ENCODE results near the gene PLCD3.
A peak's percentile ranks its signal among the peaks of the same experiment; 100 is the strongest.
"Not testable (repeated sequence)": the region's sequence is repeated elsewhere in the genome, so short reads cannot be mapped to it uniquely, and the experiment has no call there.

Gene PLCD3

GRCh38 chr17:45132572-45133463 is 503 bp upstream of the PLCD3 start:
- peak; percentile 84 for DNase-seq

- no peak for DNase-seq
Measured at GRCh38 chr17:45131616-45132319, 547 bp downstream of the PLCD3 start.

- no peak for DNase-seq
Measured at GRCh38 chr17:45130681-45131615, 1.4 kb downstream of the PLCD3 start.

GRCh38 chr17:45129940-45130680 is 2.2 kb downstream of the PLCD3 start:
- DNase-seq = no peak

- no peak for DNase-seq
Measured at GRCh38 chr17:45129426-45129939, 2.8 kb downstream of the PLCD3 start.

- DNase-seq = no peak
Measured at GRCh38 chr17:45128989-45129388, 3.3 kb downstream of the PLCD3 start.

GRCh38 chr17:45128331-45128730 is 4.0 kb downstream of the PLCD3 start:
- DNase-seq = no peak

GRCh38 chr17:45127548-45128300 is 4.6 kb downstream of the PLCD3 start:
- no peak for DNase-seq

GRCh38 chr17:45127207-45127547 is 5.1 kb downstream of the PLCD3 start:
- no peak for DNase-seq

GRCh38 chr17:45125509-45125908 is 6.8 kb downstream of the PLCD3 start:
- DNase-seq = no peak

GRCh38 chr17:45124797-45125122 is 7.6 kb downstream of the PLCD3 start:
- DNase-seq = not testable (repeated sequence)

- peak; percentile 88 for DNase-seq
Measured at GRCh38 chr17:45123930-45124796, 8.2 kb downstream of the PLCD3 start.

GRCh38 chr17:45123076-45123770 is 9.1 kb downstream of the PLCD3 start:
- DNase-seq = no peak

GRCh38 chr17:45121055-45121454 is 11.3 kb downstream of the PLCD3 start:
- DNase-seq = no peak

- DNase-seq = no peak
Measured at GRCh38 chr17:45120558-45120957, 11.8 kb downstream of the PLCD3 start.

GRCh38 chr17:45119964-45120363 is 12.4 kb downstream of the PLCD3 start:
- no peak for DNase-seq

GRCh38 chr17:45118691-45119090 is 13.6 kb downstream of the PLCD3 start:
- no peak for DNase-seq

GRCh38 chr17:45117848-45118646 is 14.3 kb downstream of the PLCD3 start:
- no peak for DNase-seq

- no peak for DNase-seq
Measured at GRCh38 chr17:45117334-45117733, 15.0 kb downstream of the PLCD3 start.

Data from 8988T (cell line).